Measurements from ENCODE around the gene NANOS2. TPM values are rescaled to one million over a fixed set of nuclear protein-coding genes. Genes with fewer than 3 reads are reported as not detected.

The NANOS2 gene
- total and polyA plus RNA-seq, 2 of the 13 experiments (the other 11 are each of a cell fraction or from before 2014, with no cell fraction given), result not detected

GRCh38 chr19:45873219-45873772 lies 41.3 kb downstream of the NANOS2 start (continued):
- TF ChIP-seq EP300 (IDR thresholded peaks at IDR 0.05; ENCODE audit: low read depth in 2 of 2, low read length in 2 of 2) (no peak), EP300 (CRISPR knock-in tag; IDR thresholded peaks at IDR 0.05; ENCODE audit: borderline replicate concordance) (no peak), ZNF629 (CRISPR knock-in tag; conservative IDR thresholded peaks at IDR 0.05) (no peak), ZNF547 (CRISPR knock-in tag; IDR thresholded peaks at IDR 0.05) (no peak), ZNF597 (CRISPR knock-in tag; IDR thresholded peaks at IDR 0.05) (no peak), ZNF143 (CRISPR knock-in tag; IDR thresholded peaks at IDR 0.05) (no peak), RNF2 (conservative IDR thresholded peaks at IDR 0.05; ENCODE audit: low read depth) (no peak), ZNF720 (CRISPR knock-in tag; IDR thresholded peaks at IDR 0.05) (no peak), MIXL1 (CRISPR knock-in tag; IDR thresholded peaks at IDR 0.05) (no peak), RFX5 (IDR thresholded peaks at IDR 0.05; ENCODE audit: low read depth, low read length) (no peak), ZNF407 (CRISPR knock-in tag; IDR thresholded peaks at IDR 0.05; ENCODE audit: not compliant biosample characterization) (no peak), PATZ1 (CRISPR knock-in tag; IDR thresholded peaks at IDR 0.05) (no peak)
- TF ChIP-seq, protein P1, sequence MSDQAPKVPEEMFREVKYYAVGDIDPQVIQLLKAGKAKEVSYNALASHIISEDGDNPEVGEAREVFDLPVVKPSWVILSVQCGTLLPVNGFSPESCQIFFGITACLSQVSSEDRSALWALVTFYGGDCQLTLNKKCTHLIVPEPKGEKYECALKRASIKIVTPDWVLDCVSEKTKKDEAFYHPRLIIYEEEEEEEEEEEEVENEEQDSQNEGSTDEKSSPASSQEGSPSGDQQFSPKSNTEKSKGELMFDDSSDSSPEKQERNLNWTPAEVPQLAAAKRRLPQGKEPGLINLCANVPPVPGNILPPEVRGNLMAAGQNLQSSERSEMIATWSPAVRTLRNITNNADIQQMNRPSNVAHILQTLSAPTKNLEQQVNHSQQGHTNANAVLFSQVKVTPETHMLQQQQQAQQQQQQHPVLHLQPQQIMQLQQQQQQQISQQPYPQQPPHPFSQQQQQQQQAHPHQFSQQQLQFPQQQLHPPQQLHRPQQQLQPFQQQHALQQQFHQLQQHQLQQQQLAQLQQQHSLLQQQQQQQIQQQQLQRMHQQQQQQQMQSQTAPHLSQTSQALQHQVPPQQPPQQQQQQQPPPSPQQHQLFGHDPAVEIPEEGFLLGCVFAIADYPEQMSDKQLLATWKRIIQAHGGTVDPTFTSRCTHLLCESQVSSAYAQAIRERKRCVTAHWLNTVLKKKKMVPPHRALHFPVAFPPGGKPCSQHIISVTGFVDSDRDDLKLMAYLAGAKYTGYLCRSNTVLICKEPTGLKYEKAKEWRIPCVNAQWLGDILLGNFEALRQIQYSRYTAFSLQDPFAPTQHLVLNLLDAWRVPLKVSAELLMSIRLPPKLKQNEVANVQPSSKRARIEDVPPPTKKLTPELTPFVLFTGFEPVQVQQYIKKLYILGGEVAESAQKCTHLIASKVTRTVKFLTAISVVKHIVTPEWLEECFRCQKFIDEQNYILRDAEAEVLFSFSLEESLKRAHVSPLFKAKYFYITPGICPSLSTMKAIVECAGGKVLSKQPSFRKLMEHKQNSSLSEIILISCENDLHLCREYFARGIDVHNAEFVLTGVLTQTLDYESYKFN (CRISPR knock-in tag; conservative IDR thresholded peaks at IDR 0.05), result no peak

Measured in HepG2 (cell line).